H1 (cell line): ENCODE results near the gene SNX6.

Experiments used
- CTCF ChIP-seq, 3 experiments: IDR thresholded peaks; 1 replicate in 2 of 3; 2 replicates in 1 of 3; pipeline versions ENCODE4 v1.5.1 to v1.6.1; 2011; ENCODE audit warnings: low read length in 3 of 3, mild to moderate bottlenecking in 3 of 3, inconsistent platforms in 2 of 3, low read depth in 1 of 3, moderate library complexity in 1 of 3; ENCODE audit not compliant: insufficient read depth in 1 of 3; ENCODE audit errors: control extremely low read depth in 1 of 3
- EGR1 ChIP-seq: IDR thresholded peaks from 2 replicates; pipeline ENCODE4 v1.6.1; 2011; ENCODE audit warnings: low read depth, low read length, borderline replicate concordance
- GABPA ChIP-seq: IDR thresholded peaks from 2 replicates; pipeline ENCODE4 v1.6.1; 2011; ENCODE audit warnings: mild to moderate bottlenecking, low read length, moderate library complexity, borderline replicate concordance; ENCODE audit not compliant: insufficient read depth
- JUND ChIP-seq: IDR thresholded peaks from 2 replicates; pipeline ENCODE4 v1.6.1; 2011; ENCODE audit warnings: mild to moderate bottlenecking, improper control_type of control experiment, low read length
- POLR2A ChIP-seq, 2 experiments: IDR thresholded peaks; 1 replicate in 1 of 2; 2 replicates in 1 of 2; pipeline ENCODE4 v1.6.1; 2011; ENCODE audit warnings: low read depth in 2 of 2, low read length in 2 of 2, mild to moderate bottlenecking in 2 of 2; ENCODE audit errors: control extremely low read depth in 1 of 2
- RNF2 ChIP-seq: fragments of 200-900, 300-1000 bp; sonication (generic); IDR thresholded peaks from 2 replicates; pipeline ENCODE4 v1.7.1; 2016; ENCODE audit warnings: borderline replicate concordance, low read depth, mild to moderate bottlenecking, antibody characterized with exemption, low read length; ENCODE audit not compliant: poor library complexity, severe bottlenecking; ENCODE audit errors: missing control alignments
- SIN3A ChIP-seq, 2 experiments: IDR thresholded peaks in 1 of 2; conservative IDR thresholded peaks in 1 of 2; 2 replicates each; pipeline ENCODE4 v1.6.1; 2011 to 2012; ENCODE audit warnings: low read length in 2 of 2, improper control_type of control experiment in 1 of 2, low read depth in 1 of 2, mild to moderate bottlenecking in 1 of 2
- TEAD4 ChIP-seq: IDR thresholded peaks from 2 replicates; pipeline ENCODE4 v1.6.1; 2012; ENCODE audit warnings: low read depth, low read length, inconsistent platforms, mixed read lengths

GRCh38 chr14:34649344-34649743 lies 19.4 kb upstream of the SNX6 start:
- no peak for TF ChIP-seq POLR2A (IDR thresholded peaks at IDR 0.05; ENCODE audit: control extremely low read depth in 1 of 2, low read depth in 2 of 2, low read length in 2 of 2)
- TF ChIP-seq CTCF (IDR thresholded peaks at IDR 0.05; ENCODE audit: control extremely low read depth in 1 of 3, insufficient read depth in 1 of 3, low read depth in 1 of 3, low read length in 3 of 3): no peak
- TF ChIP-seq EGR1: no peak
- TF ChIP-seq TEAD4: no peak
- no peak for TF ChIP-seq JUND
- no peak for TF ChIP-seq RNF2
- TF ChIP-seq SIN3A (conservative IDR thresholded peaks at IDR 0.05 in 1 of 2, IDR thresholded peaks at IDR 0.05 in 1 of 2; ENCODE audit: low read depth in 1 of 2, low read length in 2 of 2): no peak
- TF ChIP-seq GABPA: no peak
